ENCODE data around the gene CPHXL2.

CPHXL2 gene

GRCh38 chr16:75679366-75679765 lies 2.6 kb upstream of the CPHXL2 start:
- no peak overlapping the region for H3K18ac ChIP-seq (ENCODE audit: low read length)
- no peak overlapping the region for H3K4me3 ChIP-seq (ENCODE audit: low read depth, low read length)
- no peak overlapping the region for H2BK5ac ChIP-seq (ENCODE audit: low read depth, low read length, poor library complexity)
- H3K14ac ChIP-seq (ENCODE audit: low read length): no peak overlapping the region
- no peaks in the 10 kb centered on the region for H3K4me1 ChIP-seq (ENCODE audit: control insufficient read depth in 1 of 2, insufficient read depth in 2 of 2, low read length in 2 of 2)
- H4K12ac ChIP-seq (ENCODE audit: low read depth, low read length): no peak overlapping the region
- no peak overlapping the region for H4K8ac ChIP-seq (ENCODE audit: low read depth, low read length)
- H3K79me1 ChIP-seq (ENCODE audit: low read length): no peaks in the 10 kb centered on the region
- peaks cover 9% of the 10 kb centered on the region for H3K9me3 ChIP-seq (ENCODE audit: insufficient read depth, low read depth, low read length)
- H3K36me3 ChIP-seq (ENCODE audit: control insufficient read depth in 1 of 2, insufficient read depth in 2 of 2, low read length in 2 of 2): no peaks in the 10 kb centered on the region
- H2BK120ac ChIP-seq (ENCODE audit: insufficient read depth, low read length, poor library complexity): no peak overlapping the region
- H2BK12ac ChIP-seq (ENCODE audit: low read length): no peak overlapping the region
- DNase-seq: no peak
- no peak overlapping the region for H2AFZ ChIP-seq (ENCODE audit: insufficient read depth, low read length, poor library complexity)
- H3K4ac ChIP-seq (ENCODE audit: low read depth, low read length): no peak overlapping the region
- no peak overlapping the region for H3K27ac ChIP-seq (ENCODE audit: low read depth, low read length)
- H3K4me2 ChIP-seq (ENCODE audit: low read length): no peak overlapping the region
- H2AK5ac ChIP-seq (ENCODE audit: low read length): no peak overlapping the region
- H3K79me2 ChIP-seq (ENCODE audit: control insufficient read depth, insufficient read depth, low read length, poor library complexity): no peaks in the 10 kb centered on the region
- H3K9ac ChIP-seq (ENCODE audit: low read length): no peak overlapping the region
- H4K91ac ChIP-seq (ENCODE audit: low read depth, low read length): no peak overlapping the region
- H3K23ac ChIP-seq (ENCODE audit: low read length): no peak overlapping the region
- no peaks in the 10 kb centered on the region for H3K27me3 ChIP-seq (ENCODE audit: insufficient read depth, low read length)
- no CpG with 5 or more reads among the region's 5 CpGs for WGBS (ENCODE audit: extremely low coverage, insufficient coverage, insufficient read length)

- Histone ChIP-seq H3K27me3 (ENCODE audit: insufficient read depth, low read length) (no peaks in the 10 kb centered on the region), H2BK120ac (ENCODE audit: insufficient read depth, low read length, poor library complexity) (no peak overlapping the region), H3K14ac (ENCODE audit: low read length) (no peak overlapping the region), H3K4ac (ENCODE audit: low read depth, low read length) (no peak overlapping the region), H4K8ac (ENCODE audit: low read depth, low read length) (no peak overlapping the region), H3K23ac (ENCODE audit: low read length) (no peak overlapping the region), H2BK12ac (ENCODE audit: low read length) (no peak overlapping the region), H2AFZ (ENCODE audit: insufficient read depth, low read length, poor library complexity) (no peak overlapping the region), H3K18ac (ENCODE audit: low read length) (no peak overlapping the region), H4K91ac (ENCODE audit: low read depth, low read length) (no peak overlapping the region), H3K4me1 (ENCODE audit: control insufficient read depth in 1 of 2, insufficient read depth in 2 of 2, low read length in 2 of 2) (no peaks in the 10 kb centered on the region), H3K9ac (ENCODE audit: low read length) (no peak overlapping the region), H4K12ac (ENCODE audit: low read depth, low read length) (no peak overlapping the region), H3K36me3 (ENCODE audit: control insufficient read depth in 1 of 2, insufficient read depth in 2 of 2, low read length in 2 of 2) (no peaks in the 10 kb centered on the region), H3K4me2 (ENCODE audit: low read length) (no peak overlapping the region), H3K27ac (ENCODE audit: low read depth, low read length) (no peak overlapping the region), H2BK5ac (ENCODE audit: low read depth, low read length, poor library complexity) (no peak overlapping the region), H2AK5ac (ENCODE audit: low read length) (no peak overlapping the region), H3K79me1 (ENCODE audit: low read length) (no peaks in the 10 kb centered on the region), H3K79me2 (ENCODE audit: control insufficient read depth, insufficient read depth, low read length, poor library complexity) (no peaks in the 10 kb centered on the region), H3K9me3 (ENCODE audit: insufficient read depth, low read depth, low read length) (no peaks in the 10 kb centered on the region), H3K4me3 (ENCODE audit: low read depth, low read length) (no peak overlapping the region)
- DNase-seq: no peak
These were observed 9.3 kb downstream of the CPHXL2 start for GRCh38 chr16:75667503-75667902.

DNA sequence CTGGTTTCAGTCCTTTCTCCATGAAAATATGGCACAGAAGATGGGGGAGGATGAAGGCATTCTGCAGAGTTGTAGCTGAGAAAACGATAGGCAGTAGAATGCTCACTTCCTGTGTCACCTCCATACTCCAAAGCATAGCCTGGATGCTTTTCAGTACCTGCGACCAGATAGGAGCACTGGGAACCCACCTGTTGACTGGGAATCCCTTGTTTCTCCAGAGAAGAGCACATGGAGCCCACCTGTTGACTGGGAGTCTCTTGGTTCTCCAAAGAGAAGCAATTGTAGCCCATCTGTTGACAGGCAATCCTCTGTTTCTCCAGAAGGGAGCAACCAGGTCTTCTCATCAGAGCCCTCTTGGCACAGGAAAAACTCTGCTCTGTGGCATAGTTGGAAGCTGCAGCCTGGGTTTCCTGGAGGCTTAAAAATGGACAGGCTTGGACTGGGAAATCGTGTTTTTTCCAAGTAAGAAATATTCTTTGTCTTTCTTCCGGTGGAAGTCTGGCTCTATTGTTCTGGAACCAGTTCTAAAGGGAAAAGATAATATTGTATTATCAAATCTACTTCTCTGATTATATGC lies 16.0 kb downstream of the CPHXL2 start:
- WGBS (ENCODE audit: extremely low coverage, insufficient coverage, insufficient read length): no CpG with 5 or more reads among the region's 4 CpGs
- Histone ChIP-seq H3K27ac (ENCODE audit: low read depth, low read length) (no peak overlapping the region), H3K14ac (ENCODE audit: low read length) (no peak overlapping the region), H3K4ac (ENCODE audit: low read depth, low read length) (no peak overlapping the region), H2AK5ac (ENCODE audit: low read length) (no peak overlapping the region), H3K9ac (ENCODE audit: low read length) (no peak overlapping the region), H3K18ac (ENCODE audit: low read length) (no peak overlapping the region), H3K79me1 (ENCODE audit: low read length) (no peaks in the 10 kb centered on the region), H3K4me3 (ENCODE audit: low read depth, low read length) (no peak overlapping the region), H3K36me3 (ENCODE audit: control insufficient read depth in 1 of 2, insufficient read depth in 2 of 2, low read length in 2 of 2) (peaks cover 12 to 13% of the 10 kb centered on the region in 2 experiments), H2BK5ac (ENCODE audit: low read depth, low read length, poor library complexity) (no peak overlapping the region), H3K4me2 (ENCODE audit: low read length) (no peak overlapping the region), H4K12ac (ENCODE audit: low read depth, low read length) (no peak overlapping the region), H3K4me1 (ENCODE audit: control insufficient read depth in 1 of 2, insufficient read depth in 2 of 2, low read length in 2 of 2) (no peaks in the 10 kb centered on the region), H3K79me2 (ENCODE audit: control insufficient read depth, insufficient read depth, low read length, poor library complexity) (no peaks in the 10 kb centered on the region), H2AFZ (ENCODE audit: insufficient read depth, low read length, poor library complexity) (no peak overlapping the region), H4K8ac (ENCODE audit: low read depth, low read length) (no peak overlapping the region), H3K27me3 (ENCODE audit: insufficient read depth, low read length) (no peaks in the 10 kb centered on the region), H3K23ac (ENCODE audit: low read length) (no peak overlapping the region), H2BK12ac (ENCODE audit: low read length) (no peak overlapping the region), H4K91ac (ENCODE audit: low read depth, low read length) (no peak overlapping the region), H3K9me3 (ENCODE audit: insufficient read depth, low read depth, low read length) (peaks cover 2% of the 10 kb centered on the region), H2BK120ac (ENCODE audit: insufficient read depth, low read length, poor library complexity) (no peak overlapping the region)
- DNase-seq: no peak

DNA sequence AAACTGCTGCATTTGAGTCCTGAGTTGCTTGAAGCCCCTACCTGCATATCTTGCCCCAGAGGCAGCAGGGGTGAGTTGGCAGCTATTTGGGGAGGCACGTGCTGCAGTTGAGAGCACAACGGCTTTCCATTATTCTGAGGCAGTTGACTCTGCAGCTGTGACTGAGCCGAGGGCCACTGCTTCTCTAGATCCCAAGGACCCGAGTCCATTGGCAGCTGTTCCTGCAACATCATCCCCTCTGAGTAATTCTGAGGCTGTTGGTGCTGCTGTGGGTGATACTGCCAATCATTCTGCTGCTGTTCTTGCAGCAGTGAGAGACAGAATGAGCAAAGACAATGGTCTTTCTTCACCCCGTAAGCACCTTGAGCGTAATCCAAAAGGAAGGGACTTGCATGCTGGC lies 16.5 kb downstream of the CPHXL2 start:
- Histone ChIP-seq H4K91ac (ENCODE audit: low read depth, low read length) (no peak overlapping the region), H4K8ac (ENCODE audit: low read depth, low read length) (no peak overlapping the region), H3K79me1 (ENCODE audit: low read length) (no peaks in the 10 kb centered on the region), H3K36me3 (ENCODE audit: control insufficient read depth in 1 of 2, insufficient read depth in 2 of 2, low read length in 2 of 2) (peaks cover 13 to 16% of the 10 kb centered on the region in 2 experiments), H3K4me2 (ENCODE audit: low read length) (no peak overlapping the region), H3K4ac (ENCODE audit: low read depth, low read length) (no peak overlapping the region), H3K4me1 (ENCODE audit: control insufficient read depth in 1 of 2, insufficient read depth in 2 of 2, low read length in 2 of 2) (no peaks in the 10 kb centered on the region), H3K18ac (ENCODE audit: low read length) (no peak overlapping the region), H3K4me3 (ENCODE audit: low read depth, low read length) (peak overlapping the region; percentile 1), H3K9ac (ENCODE audit: low read length) (no peak overlapping the region), H3K27me3 (ENCODE audit: insufficient read depth, low read length) (no peaks in the 10 kb centered on the region), H2BK120ac (ENCODE audit: insufficient read depth, low read length, poor library complexity) (no peak overlapping the region), H3K14ac (ENCODE audit: low read length) (no peak overlapping the region), H4K12ac (ENCODE audit: low read depth, low read length) (no peak overlapping the region), H2BK12ac (ENCODE audit: low read length) (no peak overlapping the region), H2BK5ac (ENCODE audit: low read depth, low read length, poor library complexity) (no peak overlapping the region), H2AFZ (ENCODE audit: insufficient read depth, low read length, poor library complexity) (no peak overlapping the region), H3K9me3 (ENCODE audit: insufficient read depth, low read depth, low read length) (peaks cover 2% of the 10 kb centered on the region), H2AK5ac (ENCODE audit: low read length) (no peak overlapping the region), H3K27ac (ENCODE audit: low read depth, low read length) (no peak overlapping the region), H3K79me2 (ENCODE audit: control insufficient read depth, insufficient read depth, low read length, poor library complexity) (no peaks in the 10 kb centered on the region), H3K23ac (ENCODE audit: low read length) (no peak overlapping the region)
- no peak for DNase-seq
- WGBS (ENCODE audit: extremely low coverage, insufficient coverage, insufficient read length): no CpG with 5 or more reads among the region's 6 CpGs

Data from trophoblast cell (in vitro differentiated cells and primary cell).